Lower lobe of right lung (tissue), 2 donors: ENCODE data around the gene PHLPP1. TPM values are rescaled to one million over a fixed set of nuclear protein-coding genes. Genes with fewer than 3 reads are reported as not detected.

ENCODE experiments used
- ATAC-seq, 2 donors: fragments of 200-7000 bp; cut with Tn5 transposase; one replicate each; pipeline ENCODE4 v1.9.1; 2020 to 2022; ENCODE audit warnings: mild to moderate bottlenecking in 2 of 2, moderate library complexity in 2 of 2
- DNase-seq: peaks from one replicate; pipeline ENCODE4 v3.0.0-alpha.2; 2020
- H3K27ac ChIP-seq: fragments of 200-600 bp; one replicate; pipeline ENCODE4 v1.8.0; 2022
- H3K27me3 ChIP-seq: fragments of 200-600 bp; one replicate; pipeline ENCODE4 v1.8.0; 2022; ENCODE audit warnings: low read depth
- H3K36me3 ChIP-seq: fragments of 200-600 bp; one replicate; pipeline ENCODE4 v1.8.0; 2022; ENCODE audit warnings: mild to moderate bottlenecking
- H3K4me1 ChIP-seq: fragments of 200-600 bp; one replicate; pipeline ENCODE4 v1.8.0; 2022
- H3K4me3 ChIP-seq: fragments of 200-600 bp; one replicate; pipeline ENCODE4 v1.8.0; 2022; ENCODE audit warnings: mild to moderate bottlenecking
- H3K9me3 ChIP-seq: fragments of 200-600 bp; one replicate; pipeline ENCODE4 v1.8.0; 2022
- intact Hi-C: fragments of 100-400 bp; cut with DNase I; formaldehyde crosslinking; loops from one replicate; pipeline ENCODE4 v1.11.0; 2022
- total RNA-seq: library from RNA; stranded (reverse); fragmentation: NEBNext Ultra II Directional; extraction: Animal tissue kit (Norgen Biotek cat#: 25700); gene quantifications from one replicate; pipeline ENCODE4 v1.2.1, GENCODE V29; 2021
- TF ChIP-seq, protein P1 (sequence below): fragments of 200-600 bp; IDR thresholded peaks from one replicate; pipeline ENCODE4 v1.8.0; 2022; ENCODE audit warnings: antibody characterized with exemption, mild to moderate bottlenecking
- donor health status: DM: no; HTN: yes; CAD: no; lungs with severe emphysema.

PHLPP1 gene
- total RNA-seq, 1 donor from 2014 or later, result 12.6 TPM

DNA sequence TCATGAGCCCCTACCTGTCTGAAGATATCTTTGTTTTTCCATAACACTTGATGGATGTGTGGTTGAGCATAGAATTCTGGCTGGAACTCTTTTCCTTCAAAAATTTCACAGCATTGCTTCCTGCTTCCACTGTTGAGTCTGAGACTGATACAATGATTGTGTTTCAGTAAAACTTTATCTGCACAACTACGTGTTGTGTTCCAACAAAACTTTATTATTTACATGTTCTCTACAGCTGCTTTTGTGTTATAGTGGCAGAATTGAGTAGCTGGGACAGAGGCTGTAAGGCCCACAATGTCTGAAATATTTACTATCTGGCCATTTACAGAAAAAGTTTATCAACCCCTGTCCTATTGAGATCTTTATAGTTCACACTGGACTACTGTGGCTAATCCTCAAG is 275.3 kb downstream of the PHLPP1 start:
- ATAC-seq (no peak), DNase-seq (no peak)
- Histone ChIP-seq H3K36me3 (no peaks in the 10 kb centered on the region), H3K4me3 (no peak overlapping the region), H3K27ac (no peak overlapping the region), H3K9me3 (no peaks in the 10 kb centered on the region), H3K4me1 (no peaks in the 10 kb centered on the region), H3K27me3 (no peaks in the 10 kb centered on the region)
- TF ChIP-seq, protein P1, sequence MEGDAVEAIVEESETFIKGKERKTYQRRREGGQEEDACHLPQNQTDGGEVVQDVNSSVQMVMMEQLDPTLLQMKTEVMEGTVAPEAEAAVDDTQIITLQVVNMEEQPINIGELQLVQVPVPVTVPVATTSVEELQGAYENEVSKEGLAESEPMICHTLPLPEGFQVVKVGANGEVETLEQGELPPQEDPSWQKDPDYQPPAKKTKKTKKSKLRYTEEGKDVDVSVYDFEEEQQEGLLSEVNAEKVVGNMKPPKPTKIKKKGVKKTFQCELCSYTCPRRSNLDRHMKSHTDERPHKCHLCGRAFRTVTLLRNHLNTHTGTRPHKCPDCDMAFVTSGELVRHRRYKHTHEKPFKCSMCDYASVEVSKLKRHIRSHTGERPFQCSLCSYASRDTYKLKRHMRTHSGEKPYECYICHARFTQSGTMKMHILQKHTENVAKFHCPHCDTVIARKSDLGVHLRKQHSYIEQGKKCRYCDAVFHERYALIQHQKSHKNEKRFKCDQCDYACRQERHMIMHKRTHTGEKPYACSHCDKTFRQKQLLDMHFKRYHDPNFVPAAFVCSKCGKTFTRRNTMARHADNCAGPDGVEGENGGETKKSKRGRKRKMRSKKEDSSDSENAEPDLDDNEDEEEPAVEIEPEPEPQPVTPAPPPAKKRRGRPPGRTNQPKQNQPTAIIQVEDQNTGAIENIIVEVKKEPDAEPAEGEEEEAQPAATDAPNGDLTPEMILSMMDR, result no peak
- intact Hi-C loops, result no loop called here

DNA sequence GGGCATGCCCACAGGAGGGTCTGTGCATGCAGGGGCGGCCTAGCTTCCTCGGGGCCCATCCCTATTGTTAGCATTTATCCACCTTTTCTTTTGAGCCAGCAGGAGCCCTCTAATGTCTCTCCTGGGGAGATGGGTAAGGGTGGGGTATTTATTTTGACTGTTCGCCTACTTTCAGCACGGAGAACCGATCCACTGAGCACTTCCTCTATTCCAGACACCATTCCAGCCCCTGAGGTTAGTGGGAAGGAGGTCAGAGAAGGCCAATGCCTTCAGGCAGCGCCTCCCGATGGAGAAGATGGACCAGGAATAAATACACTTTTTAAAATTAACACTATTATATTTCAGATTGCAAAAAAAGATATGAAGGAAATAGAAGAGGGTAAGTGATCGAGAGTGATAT is 276.0 kb downstream of the PHLPP1 start:
- intact Hi-C loops, result no loop called here
- Histone ChIP-seq H3K9me3 (no peaks in the 10 kb centered on the region), H3K27me3 (no peaks in the 10 kb centered on the region), H3K4me1 (no peaks in the 10 kb centered on the region), H3K36me3 (no peaks in the 10 kb centered on the region), H3K27ac (no peak overlapping the region), H3K4me3 (no peak overlapping the region)
- TF ChIP-seq, protein P1, result no peak
- DNase-seq (no peak), ATAC-seq (no peak)

DNA sequence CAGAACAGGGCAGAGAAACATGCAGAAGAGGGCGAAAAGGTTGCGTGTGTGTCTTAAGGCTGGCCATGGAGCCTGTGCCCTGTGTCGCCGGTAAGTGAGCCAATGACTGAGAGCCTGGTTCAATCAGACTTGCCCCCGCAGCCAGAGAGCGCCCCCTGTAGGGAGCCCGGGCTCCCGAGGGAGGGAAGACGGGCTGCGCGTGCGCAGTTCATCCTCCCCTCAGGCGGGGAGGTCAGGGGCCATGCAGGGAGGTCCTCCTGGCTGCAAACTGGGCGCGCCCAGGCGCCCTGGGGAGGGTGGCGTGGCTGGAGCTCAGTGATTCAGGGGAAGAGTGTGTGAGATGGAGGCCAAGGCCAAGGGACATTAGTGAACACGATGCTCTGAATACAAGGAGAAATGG is 276.6 kb downstream of the PHLPP1 start:
- Histone ChIP-seq H3K4me3 (no peak overlapping the region), H3K27me3 (no peaks in the 10 kb centered on the region), H3K9me3 (no peaks in the 10 kb centered on the region), H3K27ac (no peak overlapping the region), H3K4me1 (no peaks in the 10 kb centered on the region), H3K36me3 (no peaks in the 10 kb centered on the region)
- intact Hi-C loops, result no loop called here
- ATAC-seq (no peak), DNase-seq (no peak)
- TF ChIP-seq, protein P1, result no peak

DNA sequence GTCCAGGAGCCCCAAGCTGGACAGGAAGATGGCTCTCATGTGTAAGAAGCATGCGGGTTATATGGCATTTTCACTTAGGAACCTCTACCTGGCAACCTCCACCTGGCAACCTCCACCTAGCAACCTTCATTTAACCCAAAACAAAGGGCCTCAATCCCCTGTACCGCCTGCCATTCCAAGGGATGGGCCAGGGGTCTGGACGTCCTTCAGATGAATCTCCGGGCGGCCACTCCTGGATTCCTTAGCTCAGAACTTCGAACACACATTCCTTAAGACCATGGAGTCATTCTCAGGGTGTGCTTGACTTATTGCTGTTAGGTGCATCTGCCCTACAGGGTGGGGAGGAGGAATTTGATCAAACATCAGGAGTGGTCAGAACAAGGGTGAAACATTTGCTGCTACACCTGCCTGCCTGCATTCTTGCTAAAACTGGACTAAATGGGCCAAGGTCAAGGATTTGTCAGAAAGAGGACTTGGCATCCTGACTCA is 277.6 kb downstream of the PHLPP1 start:
- ATAC-seq, result no peak
- no peak for DNase-seq
- Histone ChIP-seq H3K4me1 (no peaks in the 10 kb centered on the region), H3K27ac (no peak overlapping the region), H3K4me3 (no peak overlapping the region), H3K9me3 (no peaks in the 10 kb centered on the region), H3K27me3 (no peaks in the 10 kb centered on the region), H3K36me3 (no peaks in the 10 kb centered on the region)
- TF ChIP-seq, protein P1, result no peak
- intact Hi-C loops, result no loop called here

DNA sequence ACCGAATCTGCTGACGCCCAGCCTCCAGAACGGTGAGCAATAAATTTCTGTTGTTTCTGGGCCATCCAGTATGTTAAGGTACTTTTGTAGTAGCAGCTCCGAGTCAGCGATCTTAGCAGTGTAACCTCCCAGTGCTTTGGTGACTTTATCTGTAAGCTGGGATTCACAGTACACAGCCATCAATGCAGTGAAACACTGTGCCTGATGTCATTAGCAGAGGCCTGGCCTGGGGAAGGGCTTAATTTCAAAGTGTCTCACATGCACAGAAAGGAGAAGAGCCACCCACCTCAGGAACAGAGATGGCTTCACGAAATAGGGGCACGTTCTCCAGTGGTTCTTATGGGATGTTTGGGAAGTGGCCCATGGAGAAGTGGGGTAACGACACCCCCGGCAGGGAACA is 281.2 kb downstream of the PHLPP1 start:
- Histone ChIP-seq H3K36me3 (no peaks in the 10 kb centered on the region), H3K9me3 (no peaks in the 10 kb centered on the region), H3K27me3 (no peaks in the 10 kb centered on the region), H3K27ac (no peak overlapping the region), H3K4me1 (no peaks in the 10 kb centered on the region), H3K4me3 (no peak overlapping the region)
- DNase-seq (no peak), ATAC-seq (no peak)
- TF ChIP-seq, protein P1, result no peak
- intact Hi-C loops, result no loop called here

DNA sequence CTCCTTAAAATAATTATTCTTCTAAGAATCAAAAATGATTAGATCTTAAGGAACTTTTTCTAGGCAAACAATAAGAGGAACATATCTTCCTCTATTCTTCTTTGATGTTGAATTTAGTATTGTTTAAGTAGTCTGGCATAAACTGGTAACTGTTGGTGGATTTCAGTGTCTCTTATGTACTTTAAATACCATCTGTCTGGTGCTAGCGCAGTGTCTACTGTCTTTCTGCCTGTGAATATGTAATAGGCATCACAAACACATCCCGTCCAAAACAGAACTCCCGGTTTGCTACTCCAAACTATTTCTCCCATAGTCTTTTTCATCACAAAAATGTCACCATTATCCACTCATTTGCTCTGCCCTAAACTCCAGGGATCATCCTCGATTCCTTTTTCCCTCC is 281.7 kb downstream of the PHLPP1 start:
- TF ChIP-seq, protein P1, result no peak
- no peaks in the 10 kb centered on the region for H3K36me3 ChIP-seq
- DNase-seq (no peak), ATAC-seq (no peak)
- H3K9me3 ChIP-seq, result no peaks in the 10 kb centered on the region
- H3K4me3 ChIP-seq, result no peak overlapping the region
- H3K27me3 ChIP-seq, result no peaks in the 10 kb centered on the region
- intact Hi-C loops, result no loop called here
- no peaks in the 10 kb centered on the region for H3K4me1 ChIP-seq
- no peak overlapping the region for H3K27ac ChIP-seq
